Hepatocyte (in vitro differentiated cells): ENCODE data around the gene DMD. TPM values are rescaled to one million over a fixed set of nuclear protein-coding genes. Genes with fewer than 3 reads are reported as not detected.

ENCODE experiments used
- DNase-seq: peaks from one replicate; pipeline ENCODE4 v3.0.0-alpha.2; 2016; ENCODE audit warnings: low spot score
- H2AFZ ChIP-seq: fragments of 200-600 bp; sonication (generic); 2 replicates; pipeline ENCODE4 v1.6.0; 2016; ENCODE audit warnings: antibody characterized with exemption, mild to moderate bottlenecking
- H3K27ac ChIP-seq: fragments of 200-600 bp; sonication (generic); 2 replicates; pipeline ENCODE4 v1.5.1; 2016; ENCODE audit warnings: mild to moderate bottlenecking
- H3K27me3 ChIP-seq: fragments of 200-600 bp; sonication (generic); 2 replicates; pipeline ENCODE4 v1.6.1; 2016
- H3K36me3 ChIP-seq: fragments of 200-600 bp; sonication (generic); replicated peaks from 2 replicates; pipeline ENCODE4 v1.5.1; 2016; ENCODE audit warnings: low read depth; ENCODE audit not compliant: insufficient read depth
- H3K4me1 ChIP-seq: fragments of 200-600 bp; sonication (generic); 2 replicates; pipeline ENCODE4 v1.5.1; 2016; ENCODE audit warnings: mild to moderate bottlenecking, moderate library complexity; ENCODE audit not compliant: insufficient read depth
- H3K4me2 ChIP-seq: fragments of 200-600 bp; sonication (generic); 2 replicates; pipeline ENCODE4 v1.6.0; 2016
- H3K4me3 ChIP-seq: fragments of 200-600 bp; sonication (generic); 2 replicates; pipeline ENCODE4 v1.5.1; 2016; ENCODE audit warnings: mild to moderate bottlenecking
- H3K79me2 ChIP-seq: fragments of 200-600 bp; sonication (generic); 2 replicates; pipeline ENCODE4 v1.6.0; 2017; ENCODE audit warnings: mild to moderate bottlenecking
- H3K9me2 ChIP-seq: fragments of 200-600 bp; sonication (generic); replicated peaks from 2 replicates; pipeline ENCODE4 v1.6.0; 2017; ENCODE audit warnings: mild to moderate bottlenecking; ENCODE audit not compliant: insufficient read depth
- H3K9me3 ChIP-seq: fragments of 200-600 bp; sonication (generic); 2 replicates; pipeline ENCODE4 v1.5.1; 2016; ENCODE audit warnings: low read depth, mild to moderate bottlenecking
- H4K20me1 ChIP-seq: fragments of 200-600 bp; sonication (generic); 2 replicates; pipeline ENCODE4 v1.6.0; 2016; ENCODE audit warnings: mild to moderate bottlenecking; ENCODE audit not compliant: insufficient read depth, poor library complexity, severe bottlenecking
- EZH2 ChIP-seq: fragments of 200-600 bp; sonication (generic); IDR thresholded peaks from 2 replicates; pipeline ENCODE4 v1.6.1; 2016; ENCODE audit warnings: antibody characterized with exemption, mild to moderate bottlenecking, borderline replicate concordance
- EZH2phosphoT487 ChIP-seq: fragments of 200-600 bp; sonication (generic); IDR thresholded peaks from one replicate; pipeline ENCODE4 v1.6.1; 2018; ENCODE audit warnings: antibody characterized with exemption, mild to moderate bottlenecking, low read depth, moderate library complexity; ENCODE audit not compliant: unreplicated experiment, severe bottlenecking
- WGBS: methylation state at CpG from one replicate; pipeline ENCODE4 v1.1.6; 2016; ENCODE audit warnings: low lambda C conversion rate; ENCODE audit errors: missing lambda C conversion rate; 5-methylcytosine and 5-hydroxymethylcytosine counted together
- polyA plus RNA-seq: library from polyadenylated mRNA; unstranded; fragments of >200 nt; fragmentation: Nextera tagmentation; extraction: Ambion mirVana; gene quantifications from 2 replicates; pipeline ENCODE4 v1.2.1, GENCODE V29; 2016
- total RNA-seq: library from RNA; depleted of rRNA; stranded (reverse); fragments of >200 nt; gene quantifications from 2 replicates; pipeline ENCODE4 v1.2.3, GENCODE V29; 2014
- TF ChIP-seq, protein P1 (sequence below): fragments of 200-600 bp; sonication (generic); IDR thresholded peaks from 2 replicates; pipeline ENCODE4 v1.5.1; 2016; ENCODE audit warnings: antibody characterized with exemption, mild to moderate bottlenecking; ENCODE audit not compliant: poor library complexity

Gene DMD
- total and polyA plus RNA-seq, 2 experiments from 2014 or later = 14.2 to 27.8 TPM

DNA sequence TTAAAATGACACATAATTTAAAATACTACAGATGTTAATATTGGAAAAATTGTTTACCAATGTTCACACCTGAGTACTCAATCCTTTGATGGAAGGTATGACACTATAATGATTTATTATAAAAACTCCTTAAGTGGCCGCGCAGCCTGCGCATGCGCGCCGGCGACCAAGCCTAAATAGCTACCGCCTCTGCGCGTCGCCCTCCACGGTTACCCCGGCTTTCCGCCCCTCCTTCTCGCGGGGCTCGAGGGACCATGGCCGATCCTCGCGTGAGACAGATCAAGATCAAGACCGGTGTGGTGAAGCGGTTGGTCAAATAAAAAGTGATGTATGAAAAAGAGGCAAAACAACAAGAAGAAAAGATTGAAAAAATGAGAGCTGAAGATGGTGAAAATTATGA is 170.2 kb downstream of the DMD start:
- no peak overlapping the region for H2AFZ ChIP-seq
- no peaks in the 10 kb centered on the region for H3K36me3 ChIP-seq
- no peak overlapping the region for H3K4me2 ChIP-seq
- H3K27me3 ChIP-seq = no peaks in the 10 kb centered on the region
- no peaks in the 10 kb centered on the region for H4K20me1 ChIP-seq
- H3K9me2 ChIP-seq = no peaks in the 10 kb centered on the region
- H3K4me3 ChIP-seq = no peak overlapping the region
- TF ChIP-seq EZH2 (no peak), EZH2phosphoT487 (no peak)
- TF ChIP-seq, protein P1, sequence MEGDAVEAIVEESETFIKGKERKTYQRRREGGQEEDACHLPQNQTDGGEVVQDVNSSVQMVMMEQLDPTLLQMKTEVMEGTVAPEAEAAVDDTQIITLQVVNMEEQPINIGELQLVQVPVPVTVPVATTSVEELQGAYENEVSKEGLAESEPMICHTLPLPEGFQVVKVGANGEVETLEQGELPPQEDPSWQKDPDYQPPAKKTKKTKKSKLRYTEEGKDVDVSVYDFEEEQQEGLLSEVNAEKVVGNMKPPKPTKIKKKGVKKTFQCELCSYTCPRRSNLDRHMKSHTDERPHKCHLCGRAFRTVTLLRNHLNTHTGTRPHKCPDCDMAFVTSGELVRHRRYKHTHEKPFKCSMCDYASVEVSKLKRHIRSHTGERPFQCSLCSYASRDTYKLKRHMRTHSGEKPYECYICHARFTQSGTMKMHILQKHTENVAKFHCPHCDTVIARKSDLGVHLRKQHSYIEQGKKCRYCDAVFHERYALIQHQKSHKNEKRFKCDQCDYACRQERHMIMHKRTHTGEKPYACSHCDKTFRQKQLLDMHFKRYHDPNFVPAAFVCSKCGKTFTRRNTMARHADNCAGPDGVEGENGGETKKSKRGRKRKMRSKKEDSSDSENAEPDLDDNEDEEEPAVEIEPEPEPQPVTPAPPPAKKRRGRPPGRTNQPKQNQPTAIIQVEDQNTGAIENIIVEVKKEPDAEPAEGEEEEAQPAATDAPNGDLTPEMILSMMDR = no peak
- H3K27ac ChIP-seq = no peak overlapping the region
- no peaks in the 10 kb centered on the region for H3K9me3 ChIP-seq
- H3K79me2 ChIP-seq = no peaks in the 10 kb centered on the region
- no peak for DNase-seq
- 99% methylated on average over 22 of the region's 22 CpGs for WGBS
- no peaks in the 10 kb centered on the region for H3K4me1 ChIP-seq

DNA sequence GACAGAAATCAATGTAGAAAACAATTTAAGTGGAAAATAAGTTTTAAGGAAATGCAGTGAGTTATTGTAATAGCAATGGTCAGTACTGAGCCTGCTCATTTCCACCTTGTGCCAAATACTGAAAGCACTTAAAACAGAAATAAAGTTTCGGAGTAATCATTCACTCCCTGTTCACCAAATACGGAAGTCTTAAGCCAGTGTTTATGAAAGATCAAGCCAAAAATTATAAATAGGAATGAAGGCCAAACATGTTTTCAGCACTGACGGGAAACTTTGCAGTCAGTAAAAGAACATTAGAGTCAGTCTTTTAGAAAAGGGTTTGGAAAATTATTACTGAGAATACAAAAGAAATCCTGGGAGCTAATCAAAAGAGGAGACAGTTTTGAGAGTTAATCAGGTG is 178.6 kb downstream of the DMD start:
- no peak for TF ChIP-seq EZH2phosphoT487
- TF ChIP-seq, protein P1 = no peak
- TF ChIP-seq EZH2 = no peak
- H3K36me3 ChIP-seq = no peaks in the 10 kb centered on the region
- no peaks in the 10 kb centered on the region for H3K27me3 ChIP-seq
- no peaks in the 10 kb centered on the region for H3K9me2 ChIP-seq
- H3K79me2 ChIP-seq = no peaks in the 10 kb centered on the region
- WGBS = 85% methylated on average over 3 of the region's 3 CpGs
- H3K4me1 ChIP-seq = no peaks in the 10 kb centered on the region
- H2AFZ ChIP-seq = no peak overlapping the region
- no peak for DNase-seq
- no peaks in the 10 kb centered on the region for H3K9me3 ChIP-seq
- H3K4me3 ChIP-seq = no peak overlapping the region
- no peak overlapping the region for H3K4me2 ChIP-seq
- H4K20me1 ChIP-seq = no peaks in the 10 kb centered on the region
- H3K27ac ChIP-seq = no peak overlapping the region

DNA sequence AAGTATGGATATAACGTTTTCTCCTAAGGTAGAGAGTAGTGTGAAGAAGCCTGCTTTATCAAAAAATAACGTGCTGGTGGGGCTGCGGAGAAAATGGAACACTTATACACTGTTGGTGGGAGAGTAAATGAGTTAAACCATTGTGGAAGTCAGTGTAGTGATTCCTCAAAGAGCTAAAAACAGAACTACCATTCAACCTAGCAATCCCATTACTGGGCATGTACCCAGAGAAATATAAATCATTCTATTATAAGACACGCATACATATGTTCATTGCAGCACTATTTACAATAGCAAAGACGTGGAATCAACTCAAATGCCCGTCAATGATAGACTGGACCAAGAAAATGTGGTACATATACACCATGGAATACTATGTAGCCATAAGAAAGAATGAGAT is 196.4 kb downstream of the DMD start:
- H3K27me3 ChIP-seq = no peaks in the 10 kb centered on the region
- no peaks in the 10 kb centered on the region for H3K9me2 ChIP-seq
- no peaks in the 10 kb centered on the region for H3K79me2 ChIP-seq
- peaks cover 19% of the 10 kb centered on the region for H3K4me1 ChIP-seq
- H2AFZ ChIP-seq = no peak overlapping the region
- H3K36me3 ChIP-seq = no peaks in the 10 kb centered on the region
- no peaks in the 10 kb centered on the region for H3K9me3 ChIP-seq
- no peak overlapping the region for H3K4me3 ChIP-seq
- no peak overlapping the region for H3K4me2 ChIP-seq
- no peak for DNase-seq
- H4K20me1 ChIP-seq = no peaks in the 10 kb centered on the region
- H3K27ac ChIP-seq = no peak overlapping the region
- 92% methylated on average over 6 of the region's 6 CpGs for WGBS
- TF ChIP-seq EZH2 (no peak), EZH2phosphoT487 (no peak)
- TF ChIP-seq, protein P1 = no peak

DNA sequence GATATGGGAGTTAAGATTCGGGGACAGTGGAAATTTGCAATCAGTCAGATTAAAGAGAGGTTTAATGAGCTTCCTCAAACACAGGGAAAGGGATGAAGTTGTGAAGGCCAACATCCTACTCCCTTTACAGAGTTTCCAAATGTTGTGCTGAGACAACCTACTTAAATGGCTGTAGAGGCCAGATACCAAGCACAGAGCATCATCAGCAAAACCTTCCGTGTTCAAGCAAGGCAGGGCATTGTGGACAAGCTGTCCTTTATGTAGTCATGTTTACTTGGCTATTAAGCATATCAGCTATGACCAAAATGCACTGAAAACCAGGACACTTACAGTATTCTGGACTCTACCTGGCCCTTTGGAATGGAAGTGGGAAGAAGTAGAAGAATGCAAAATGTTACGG is 197.3 kb downstream of the DMD start:
- Histone ChIP-seq H2AFZ (no peak overlapping the region), H3K79me2 (no peaks in the 10 kb centered on the region), H3K9me3 (no peaks in the 10 kb centered on the region), H3K4me1 (peaks cover 19% of the 10 kb centered on the region), H3K9me2 (no peaks in the 10 kb centered on the region), H3K4me2 (no peak overlapping the region), H3K27ac (no peak overlapping the region), H3K36me3 (no peaks in the 10 kb centered on the region), H3K4me3 (no peak overlapping the region), H4K20me1 (no peaks in the 10 kb centered on the region), H3K27me3 (no peaks in the 10 kb centered on the region)
- no peak for DNase-seq
- TF ChIP-seq, protein P1 = no peak
- no peak for TF ChIP-seq EZH2phosphoT487
- TF ChIP-seq EZH2 = no peak
- 87% methylated on average over 3 of the region's 3 CpGs for WGBS
